Raji (cell line): ENCODE results near the gene PCDH12.

ENCODE experiments used
- POLR2A ChIP-seq: IDR thresholded peaks from 2 replicates; pipeline ENCODE4 v1.6.1; 2011; ENCODE audit warnings: low read depth, low read length, control low read depth; ENCODE audit not compliant: insufficient read depth

The PCDH12 gene

DNA sequence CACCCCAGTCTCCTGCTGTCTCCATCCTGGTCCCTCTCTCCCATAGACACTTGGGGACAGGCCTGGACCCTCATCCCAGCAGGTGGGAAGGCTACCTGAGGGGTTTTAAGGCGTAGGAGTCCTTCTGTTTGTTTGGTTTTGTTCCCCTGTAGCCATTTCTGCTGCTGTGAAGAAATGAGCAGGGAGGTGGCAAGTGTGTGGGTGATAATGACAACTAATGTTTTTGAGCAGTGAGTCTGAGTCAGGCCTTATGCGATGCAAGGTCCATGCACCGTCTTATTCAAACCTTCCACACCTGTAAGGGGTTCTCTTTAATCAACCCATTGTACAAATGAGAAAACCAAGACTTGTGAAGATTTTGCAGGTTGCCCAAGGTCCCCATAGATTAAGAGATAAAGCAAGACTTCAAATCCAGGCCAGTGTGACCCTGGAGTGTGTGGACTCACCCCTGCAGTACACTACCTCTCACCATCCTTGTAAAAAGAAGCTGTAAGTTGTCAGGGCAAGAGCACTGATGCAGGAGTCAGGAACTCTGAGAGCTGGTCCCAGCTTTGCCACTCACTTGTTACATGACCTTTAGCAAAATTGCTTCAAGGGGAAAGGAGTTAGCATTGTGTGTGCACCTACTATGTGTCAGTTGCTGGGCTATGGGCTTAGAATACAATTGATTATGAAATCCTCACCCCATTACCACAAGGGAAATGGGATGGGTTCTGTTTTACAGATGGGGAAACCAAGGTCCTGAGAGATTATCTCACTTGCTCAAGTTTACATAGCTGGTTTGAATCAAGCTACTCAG is 7.6 kb downstream of the PCDH12 start:
- no peak for TF ChIP-seq POLR2A

DNA sequence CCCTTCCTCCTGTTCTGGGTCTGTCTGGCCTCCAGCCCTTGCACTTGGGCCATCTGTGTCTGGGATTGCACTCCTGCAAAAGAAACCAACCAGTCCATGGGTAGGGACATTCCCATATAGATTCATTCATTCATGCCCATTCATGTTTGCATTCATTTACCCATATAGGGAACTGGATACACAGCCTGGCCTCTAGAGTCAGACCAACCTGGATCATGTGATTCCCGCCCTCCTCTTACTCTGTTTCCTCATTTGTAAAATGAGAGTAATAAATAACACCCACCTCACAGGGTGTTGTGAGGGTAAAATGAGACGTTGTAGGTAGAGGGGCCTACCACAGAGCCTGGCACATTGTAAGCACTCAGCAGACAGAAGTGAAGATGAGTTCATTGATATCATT is 8.5 kb downstream of the PCDH12 start:
- TF ChIP-seq POLR2A, result no peak

DNA sequence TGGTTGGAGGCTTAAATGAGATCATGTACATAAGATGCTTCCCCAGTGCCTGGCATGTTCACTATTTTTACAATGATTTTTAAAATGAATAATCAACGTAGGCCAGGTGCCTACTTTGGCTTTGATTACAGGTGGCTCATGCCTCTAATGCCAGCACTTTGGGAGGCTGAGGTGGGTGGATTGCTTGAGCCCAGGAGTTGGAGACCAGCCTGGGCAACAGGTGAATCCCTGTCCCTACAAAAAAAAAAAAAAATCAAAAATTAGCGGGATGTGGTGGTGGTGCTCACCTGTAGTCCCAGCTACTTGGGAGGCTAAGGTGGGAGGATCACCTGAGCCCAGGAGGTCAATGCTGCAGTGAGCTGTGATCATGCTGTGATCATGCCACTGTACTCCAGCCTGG is 9.2 kb downstream of the PCDH12 start:
- TF ChIP-seq POLR2A, result no peak

DNA sequence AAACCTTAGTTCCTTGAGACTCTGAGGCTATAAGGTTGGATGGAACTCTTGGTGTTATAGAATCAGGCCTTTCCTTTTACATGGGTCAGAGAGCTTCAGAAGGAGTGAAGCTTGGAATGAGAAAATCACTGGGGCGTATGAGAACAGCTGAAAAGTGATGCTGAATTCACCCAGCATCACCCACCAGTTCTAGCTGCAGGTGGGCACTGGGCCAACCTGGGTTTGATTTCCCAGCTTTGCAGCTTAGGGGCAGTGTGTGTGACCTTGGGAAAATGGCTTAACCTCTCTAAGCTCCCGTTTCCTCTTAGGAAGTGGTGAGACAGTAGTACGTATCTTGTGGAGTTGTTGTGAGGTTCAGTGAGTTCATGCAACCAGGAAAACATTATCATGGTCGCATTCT is 10.7 kb downstream of the PCDH12 start:
- TF ChIP-seq POLR2A, result no peak

DNA sequence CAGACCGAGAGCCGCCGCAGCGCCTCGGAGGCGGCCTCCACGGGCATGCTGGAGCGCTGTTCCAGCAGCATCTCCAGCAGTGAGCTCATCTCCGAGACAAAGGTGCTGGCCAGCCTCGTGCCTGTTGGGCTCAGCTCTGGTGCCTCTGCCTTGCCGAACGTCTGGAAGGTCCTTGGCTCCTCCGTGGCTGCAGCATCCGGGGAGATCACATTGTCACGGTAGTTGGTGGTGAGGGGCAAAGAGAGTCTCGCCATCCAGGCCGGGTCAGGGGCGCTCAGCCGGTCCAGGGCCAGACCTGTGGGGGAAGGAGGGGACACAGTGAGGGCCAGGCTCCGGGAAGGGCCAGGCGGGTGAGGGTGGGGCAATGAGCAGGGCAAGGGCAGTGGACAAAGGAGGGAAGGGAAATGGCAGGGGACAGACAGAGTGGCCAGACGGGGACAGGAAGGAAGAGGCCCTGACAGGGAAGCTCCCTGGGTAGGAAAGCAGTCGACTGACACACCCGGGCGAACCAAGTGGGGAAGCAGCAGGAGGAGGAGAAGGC is 12.4 kb downstream of the PCDH12 start:
- no peak for TF ChIP-seq POLR2A

DNA sequence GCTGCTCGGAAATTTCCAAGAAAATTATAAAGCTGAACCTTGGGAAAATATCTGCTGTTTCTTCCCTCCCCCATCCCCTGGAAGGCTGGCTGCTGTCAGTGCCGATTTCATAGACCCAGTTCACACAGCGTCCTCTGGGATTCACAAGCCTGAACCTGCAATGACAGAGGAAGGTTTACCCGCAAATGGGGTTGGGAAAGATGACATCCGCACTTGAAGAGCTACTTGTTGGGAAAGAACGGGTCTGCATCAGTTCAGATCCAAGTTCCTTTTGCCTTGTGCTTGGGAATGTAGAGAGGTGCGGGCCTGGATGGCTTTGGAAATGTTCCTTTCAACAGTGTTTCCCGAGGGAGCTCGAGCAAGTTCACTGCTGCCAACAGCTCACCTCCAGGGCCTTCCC is 13.9 kb downstream of the PCDH12 start:
- TF ChIP-seq POLR2A, result no peak

DNA sequence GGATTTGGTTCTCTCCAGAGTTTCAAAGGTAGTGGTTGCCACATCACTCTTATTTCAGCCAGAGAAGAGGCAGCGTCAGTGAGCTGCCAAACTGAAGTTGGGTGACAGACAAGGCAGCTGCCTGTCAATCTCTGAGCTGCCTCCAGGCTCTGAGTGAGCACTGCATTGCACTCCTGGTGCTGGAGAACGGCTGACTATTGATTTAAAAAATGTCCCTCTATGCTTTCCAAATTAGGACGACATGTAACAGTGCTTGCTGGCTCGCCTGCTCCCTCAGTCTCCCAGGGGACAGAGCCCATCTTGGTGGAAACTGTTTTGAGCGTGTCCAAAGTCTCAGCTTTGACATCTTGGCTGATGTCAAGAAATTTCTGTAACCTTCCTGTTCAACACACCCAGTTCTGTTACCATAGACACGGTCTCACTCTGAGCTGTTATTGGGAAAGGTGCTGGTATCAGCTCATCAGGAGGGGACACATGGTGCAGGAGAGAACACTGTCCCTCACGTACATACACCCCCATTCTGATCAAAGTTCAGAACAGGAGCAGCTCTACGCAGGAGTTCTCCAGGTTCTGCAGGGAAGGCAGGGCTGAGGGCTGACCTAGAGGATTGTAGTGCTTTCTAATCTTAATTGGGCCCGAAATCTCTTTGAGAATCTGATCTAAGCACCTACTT is 15.7 kb downstream of the PCDH12 start:
- no peak for TF ChIP-seq POLR2A

DNA sequence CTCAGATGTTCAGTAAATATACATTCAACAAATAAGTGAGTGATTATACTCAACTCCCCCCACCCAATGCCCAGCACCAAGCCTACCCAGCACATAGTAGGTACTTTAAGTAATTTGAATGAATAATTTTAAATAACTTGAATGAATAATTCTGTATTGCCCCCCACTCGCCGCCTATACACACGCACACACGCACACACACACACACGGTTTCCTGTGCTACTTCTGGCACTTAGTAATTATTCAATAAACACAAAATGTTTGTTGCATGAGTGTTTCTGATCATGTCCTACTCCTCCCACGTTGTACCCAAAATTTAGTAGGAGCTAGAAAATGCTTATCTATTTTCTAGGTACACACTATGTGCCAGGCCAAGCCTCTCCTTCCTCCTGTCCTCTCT is 16.2 kb downstream of the PCDH12 start:
- TF ChIP-seq POLR2A, result no peak

DNA sequence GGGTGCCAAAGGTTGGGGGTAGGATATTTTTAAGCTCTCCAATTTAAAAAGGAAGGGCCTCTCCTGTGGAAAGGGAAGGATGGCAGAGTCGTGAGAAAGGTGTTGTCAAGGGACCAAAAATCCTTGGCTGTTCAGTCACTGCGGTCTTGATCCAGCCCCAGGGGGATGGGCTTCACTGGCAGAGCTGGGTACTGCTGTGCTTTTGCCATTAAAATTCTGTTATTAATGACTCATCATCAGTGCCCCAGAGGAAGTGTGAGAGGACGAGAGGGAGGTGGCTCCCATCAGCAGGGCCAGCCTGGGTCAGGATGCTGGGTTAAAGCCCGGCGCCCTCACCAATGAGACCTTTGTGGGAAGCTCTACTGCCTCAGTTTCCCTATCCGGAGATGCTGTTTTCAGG is 16.7 kb downstream of the PCDH12 start:
- no peak for TF ChIP-seq POLR2A

DNA sequence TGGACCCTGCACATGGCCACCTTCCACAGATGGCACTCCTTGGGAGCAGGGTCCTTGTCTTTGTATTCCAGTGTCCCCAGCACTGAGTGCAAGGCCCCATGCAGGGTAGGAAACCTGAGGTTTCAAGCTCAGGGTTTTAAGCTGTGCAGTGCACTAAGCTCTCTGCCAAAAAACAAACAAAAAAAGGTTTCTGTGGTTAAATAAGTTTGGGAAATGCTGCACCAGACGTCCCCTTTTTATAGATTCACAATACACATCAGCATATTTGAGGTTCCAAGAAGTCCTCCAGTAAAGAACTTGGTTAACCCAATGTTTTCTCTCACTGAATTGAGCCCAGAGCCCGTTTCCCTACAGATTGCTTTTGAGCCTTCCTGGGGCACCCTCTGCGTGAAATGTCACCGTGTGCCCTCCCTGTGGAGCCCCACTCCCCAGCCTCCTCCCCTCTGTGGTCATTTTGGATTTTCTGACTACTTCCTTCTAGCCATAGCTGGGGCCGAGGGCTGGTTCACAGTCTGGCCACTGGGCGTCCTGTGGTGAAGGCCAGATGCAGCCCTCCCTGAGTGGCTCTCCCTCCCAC is 17.2 kb downstream of the PCDH12 start:
- no peak for TF ChIP-seq POLR2A

DNA sequence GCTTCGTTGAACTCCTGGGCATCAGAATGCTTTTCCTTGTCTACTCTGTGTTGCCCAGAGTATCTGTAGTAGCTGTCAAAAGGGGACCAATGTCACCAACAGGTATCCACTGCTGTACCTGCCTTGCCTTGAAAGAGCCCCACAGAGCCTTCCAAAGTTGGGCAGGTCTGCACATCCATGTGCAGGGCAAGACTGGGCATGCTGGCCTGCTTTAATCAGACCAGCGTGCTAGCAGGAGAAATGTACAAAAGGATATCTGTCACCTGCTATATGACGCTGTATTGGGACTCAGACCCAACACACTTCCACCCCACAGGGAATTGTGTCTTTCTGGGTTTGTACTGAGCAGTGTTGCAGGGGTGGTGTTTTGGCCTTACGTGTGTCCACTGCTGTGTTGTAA is 22.5 kb downstream of the PCDH12 start:
- TF ChIP-seq POLR2A, result no peak

DNA sequence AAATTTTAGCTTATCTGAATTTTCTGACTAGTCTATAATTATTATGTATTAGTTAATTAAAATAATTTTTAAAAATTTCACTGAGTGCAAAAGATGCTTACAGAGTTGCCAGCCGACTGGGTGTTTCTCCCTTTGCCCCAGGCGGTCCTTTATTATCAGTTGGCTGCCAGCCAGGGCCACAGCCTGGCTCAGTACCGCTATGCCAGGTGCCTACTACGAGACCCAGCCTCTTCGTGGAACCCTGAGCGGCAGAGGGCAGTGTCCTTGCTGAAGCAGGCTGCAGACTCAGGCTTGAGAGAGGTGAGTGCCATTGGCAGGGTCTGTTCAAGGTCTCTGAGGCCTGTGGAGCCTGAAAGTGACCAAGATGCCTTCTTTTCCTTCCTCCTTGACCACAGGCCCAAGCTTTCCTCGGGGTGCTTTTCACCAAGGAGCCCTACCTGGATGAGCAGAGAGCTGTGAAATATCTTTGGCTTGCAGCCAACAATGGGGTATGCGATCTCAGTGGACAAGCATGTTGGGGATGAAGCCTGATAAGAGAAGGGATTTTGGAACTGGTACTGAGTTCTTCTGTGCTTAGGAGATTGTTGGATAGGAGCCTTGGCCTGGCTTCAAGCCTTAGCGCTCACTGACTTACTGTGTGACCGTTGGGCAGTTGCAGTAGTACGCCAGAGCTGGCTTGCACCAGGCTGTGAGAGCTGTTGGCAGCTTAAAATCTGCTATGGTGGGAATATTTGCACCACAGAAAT is 23.7 kb downstream of the PCDH12 start:
- TF ChIP-seq POLR2A, result no peak

DNA sequence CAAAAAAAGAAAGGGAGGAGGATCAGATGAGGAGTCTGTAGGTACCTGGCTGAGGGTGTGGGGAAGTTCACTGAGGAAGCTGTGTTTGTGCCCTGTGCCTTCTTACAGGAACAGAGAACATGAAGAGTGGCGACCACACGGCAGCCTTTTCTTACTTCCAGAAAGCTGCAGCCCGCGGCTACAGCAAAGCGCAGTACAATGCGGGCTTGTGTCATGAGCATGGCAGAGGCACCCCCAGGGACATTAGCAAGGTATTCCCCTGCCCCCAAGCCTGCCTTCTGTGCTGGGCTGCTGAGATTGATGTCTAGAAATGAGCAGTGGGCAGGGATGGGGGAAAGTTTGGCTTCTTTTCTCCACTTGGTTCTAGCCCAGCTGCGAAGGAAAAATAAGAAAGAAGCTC is 24.9 kb downstream of the PCDH12 start:
- TF ChIP-seq POLR2A, result no peak

DNA sequence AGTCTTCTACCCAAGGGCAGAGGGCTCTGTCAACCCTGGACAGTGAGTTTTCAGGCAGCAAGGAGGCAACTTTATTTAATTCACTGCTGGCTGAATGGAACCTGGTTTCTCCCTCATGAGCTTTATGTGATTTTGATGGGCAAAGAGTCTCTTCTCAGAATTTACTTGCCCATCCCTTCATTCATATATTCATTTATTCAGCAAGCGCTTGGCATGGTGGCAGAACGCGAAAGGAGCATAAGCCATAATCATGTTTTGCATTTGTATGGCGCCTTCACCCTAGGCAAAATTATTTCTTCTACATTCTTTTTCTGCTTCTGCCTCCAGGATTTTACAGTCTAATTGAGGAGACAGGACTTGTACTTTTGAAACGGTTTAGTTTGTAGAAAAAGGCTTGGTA is 26.3 kb downstream of the PCDH12 start:
- no peak for TF ChIP-seq POLR2A

DNA sequence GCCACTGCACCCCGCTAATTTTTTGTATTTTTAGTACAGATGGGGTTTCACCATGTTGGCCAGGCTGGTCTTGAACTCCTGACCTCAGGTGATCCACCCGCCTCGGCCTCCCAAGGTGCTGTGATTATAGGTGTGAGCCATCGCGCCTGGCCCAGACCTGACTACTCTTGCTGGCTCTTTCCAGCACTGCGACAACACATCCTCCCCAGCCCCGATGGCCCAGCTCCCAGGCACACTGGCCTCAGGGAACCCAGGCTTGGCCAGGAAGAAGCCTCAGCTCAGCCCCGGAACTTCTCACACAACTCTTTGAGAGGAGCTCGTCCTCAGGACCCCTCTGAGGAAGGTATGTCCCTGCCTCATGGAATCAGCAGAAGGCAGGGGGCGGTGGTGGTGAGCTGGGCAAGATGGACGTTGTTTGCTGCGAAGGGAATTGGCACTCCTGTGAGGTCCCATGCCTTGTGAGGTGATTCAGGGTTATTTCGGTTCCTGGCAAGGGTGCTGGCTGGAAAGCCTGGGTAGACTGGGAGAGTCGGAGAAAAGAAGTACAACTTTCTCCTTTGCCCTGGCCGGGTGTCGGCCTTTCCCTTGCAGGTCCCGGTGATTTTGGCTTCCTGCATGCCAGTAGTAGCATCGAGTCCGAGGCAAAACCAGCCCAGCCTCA is 28.5 kb downstream of the PCDH12 start:
- TF ChIP-seq POLR2A, result no peak

DNA sequence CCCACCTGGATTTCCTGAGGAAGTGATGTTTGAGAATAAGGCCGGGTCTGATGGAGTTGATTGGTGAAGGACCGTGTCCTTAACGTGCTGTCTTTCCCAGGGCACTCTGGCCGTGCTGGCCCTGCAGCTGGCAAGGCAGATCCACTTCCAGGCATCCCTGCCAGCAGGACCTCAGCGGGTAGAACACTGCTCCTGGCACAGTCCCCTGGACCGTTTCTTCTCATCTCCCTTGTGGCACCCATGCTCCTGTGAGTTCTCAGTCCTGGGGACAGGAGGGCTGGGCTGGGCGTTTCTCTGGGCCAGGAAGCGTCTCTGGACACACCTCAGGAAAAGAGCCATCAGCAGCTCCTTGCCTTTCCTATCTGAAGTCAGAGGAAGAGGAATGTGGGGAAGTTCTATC is 30.0 kb downstream of the PCDH12 start:
- no peak for TF ChIP-seq POLR2A

DNA sequence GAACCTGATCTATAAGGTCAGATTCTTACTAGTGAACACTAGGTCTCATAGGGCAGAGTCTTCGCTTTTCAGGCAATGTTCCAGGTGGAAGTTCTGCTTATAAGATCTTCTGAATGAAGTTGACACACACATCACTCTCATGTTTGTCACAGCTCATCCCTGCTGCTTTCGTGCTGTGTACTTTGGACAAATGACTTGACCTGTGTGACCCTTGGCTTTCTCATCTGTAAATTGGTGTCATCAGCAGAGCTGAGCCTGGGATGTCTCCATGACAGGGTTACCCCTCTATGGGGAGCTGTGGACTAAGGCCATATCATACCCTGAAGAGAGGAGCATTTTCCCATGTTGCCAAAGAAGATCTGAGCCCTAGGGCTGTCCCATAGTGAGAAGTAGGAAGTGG is 31.6 kb downstream of the PCDH12 start:
- no peak for TF ChIP-seq POLR2A
